IPS-NIHi7 (cell line): ENCODE measurements around the gene ADAMTS13.
A peak's percentile ranks its signal among the peaks of the same experiment; 100 is the strongest.
"Not testable (repeated sequence)": the region's sequence is repeated elsewhere in the genome, so short reads cannot be mapped to it uniquely, and the experiment has no call there.

Source experiments
- DNase-seq: peaks from one replicate; pipeline ENCODE4 v3.0.0; 2012; ENCODE audit warnings: mixed read lengths; ENCODE audit errors: extremely low spot score

Gene ADAMTS13

GRCh38 chr9:133421615-133422542 lies at the start of gene ADAMTS13:
Gene ADAMTS13, plus strand, starts transcription at chr9:133422367. Its CDS starts 77 bp downstream, at chr9:133422444.
- DNase-seq = peak; percentile 50

- no peak for DNase-seq
Observed at GRCh38 chr9:133374612-133375115, 47.5 kb upstream of the ADAMTS13 start.

GRCh38 chr9:133375116-133375723 lies 46.9 kb upstream of the ADAMTS13 start:
- DNase-seq = peak; percentile 38

- peak; percentile 100 for DNase-seq
Observed at GRCh38 chr9:133375724-133376654, 46.2 kb upstream of the ADAMTS13 start, which contains the start of the genes STKLD1 and SURF4. Gene STKLD1, plus strand, starts transcription at chr9:133376366. Its CDS starts 108 bp downstream, at chr9:133376474. Gene SURF4, minus strand, starts transcription at chr9:133376060. Its CDS starts 91 bp downstream, at chr9:133375969.

GRCh38 chr9:133377280-133377679 lies 44.9 kb upstream of the ADAMTS13 start:
- not testable (repeated sequence) for DNase-seq

GRCh38 chr9:133377721-133378216 lies 44.4 kb upstream of the ADAMTS13 start:
- no peak for DNase-seq

GRCh38 chr9:133378408-133378962 lies 43.7 kb upstream of the ADAMTS13 start:
- DNase-seq = no peak

GRCh38 chr9:133379153-133380086 lies 42.7 kb upstream of the ADAMTS13 start:
- no peak for DNase-seq

- no peak for DNase-seq
Observed at GRCh38 chr9:133380734-133381133, 41.4 kb upstream of the ADAMTS13 start.

- no peak for DNase-seq
Observed at GRCh38 chr9:133382507-133383141, 39.5 kb upstream of the ADAMTS13 start.

- DNase-seq = no peak
Observed at GRCh38 chr9:133383438-133383837, 38.7 kb upstream of the ADAMTS13 start.

- DNase-seq = no peak
Observed at GRCh38 chr9:133384736-133385321, 37.3 kb upstream of the ADAMTS13 start.

GRCh38 chr9:133385452-133385851 lies 36.7 kb upstream of the ADAMTS13 start:
- DNase-seq = no peak

- no peak for DNase-seq
Observed at GRCh38 chr9:133386338-133386737, 35.8 kb upstream of the ADAMTS13 start.

- DNase-seq = no peak
Observed at GRCh38 chr9:133387680-133388079, 34.5 kb upstream of the ADAMTS13 start.

- no peak for DNase-seq
Observed at GRCh38 chr9:133389025-133389557, 33.1 kb upstream of the ADAMTS13 start.

- no peak for DNase-seq
Observed at GRCh38 chr9:133389562-133389961, 32.6 kb upstream of the ADAMTS13 start.

- no peak for DNase-seq
Observed at GRCh38 chr9:133390713-133391112, 31.5 kb upstream of the ADAMTS13 start.

GRCh38 chr9:133391449-133391848 lies 30.7 kb upstream of the ADAMTS13 start:
- not testable (repeated sequence) for DNase-seq
